Urothelium cell line (cell line): Measurements from ENCODE around the gene VHLL.
"Not testable (repeated sequence)": the region's sequence is repeated elsewhere in the genome, so short reads cannot be mapped to it uniquely, and the experiment has no call there.

Source experiments
- DNase-seq: peaks from one replicate; pipeline ENCODE4 v3.0.0; 2011; ENCODE audit warnings: low spot score, mixed read lengths
- FAIRE-seq: peaks from 2 replicates; lab custom pipeline; 2011; peaks lifted over from hg19 to GRCh38; lab: Jason Lieb, UNC

The VHLL gene

GRCh38 chr1:156298852-156299357 lies at the start of gene VHLL:
TSS of gene VHLL (minus strand) at chr1:156299307. CDS start at chr1:156299189, 118 bp downstream.
- no peak for FAIRE-seq

DNA sequence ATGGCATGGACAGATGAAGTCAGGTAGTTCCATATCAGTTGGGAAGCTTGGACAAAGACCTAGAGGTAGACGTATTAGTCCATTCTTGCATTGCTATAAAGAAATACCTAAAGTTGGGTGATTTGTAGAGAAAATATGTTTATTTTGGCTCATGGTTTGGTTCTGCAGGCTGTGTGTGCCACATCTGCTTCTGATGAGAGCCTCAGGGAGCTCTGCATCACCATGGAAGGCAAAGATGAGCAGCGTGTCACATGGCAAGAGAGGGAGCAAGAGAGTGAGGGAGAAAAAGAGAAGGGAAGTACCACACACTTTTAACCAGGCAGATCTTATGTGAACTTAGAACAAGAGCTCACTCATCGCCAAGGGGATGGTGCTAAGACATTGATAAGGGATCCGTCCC lies 48.2 kb upstream of the VHLL start:
- DNase-seq (no peak), FAIRE-seq (no peak)

More at GRCh38 chr1:156298852-156299357, at the start of gene VHLL:
- DNase-seq: no peak

DNA sequence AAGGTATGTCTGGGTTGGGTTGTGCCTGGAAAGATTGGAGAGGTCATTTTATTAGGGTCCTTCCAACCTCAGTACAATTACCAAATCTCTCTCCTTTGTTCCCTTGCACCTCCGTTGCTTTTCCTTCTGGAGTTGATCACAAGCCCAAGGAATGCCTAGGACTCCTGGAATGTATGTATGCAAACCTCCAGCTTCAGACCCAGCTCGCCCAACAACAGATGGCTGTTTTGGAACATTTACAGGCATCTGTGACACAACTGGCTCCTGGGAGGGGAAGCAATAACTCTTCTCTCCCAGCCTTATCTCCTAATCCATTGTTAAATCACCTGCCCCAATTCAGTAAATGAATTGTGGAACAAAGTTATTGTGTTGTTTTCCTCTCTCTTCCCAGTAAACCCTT lies 47.5 kb upstream of the VHLL start:
- FAIRE-seq (no peak), DNase-seq (no peak)

DNA sequence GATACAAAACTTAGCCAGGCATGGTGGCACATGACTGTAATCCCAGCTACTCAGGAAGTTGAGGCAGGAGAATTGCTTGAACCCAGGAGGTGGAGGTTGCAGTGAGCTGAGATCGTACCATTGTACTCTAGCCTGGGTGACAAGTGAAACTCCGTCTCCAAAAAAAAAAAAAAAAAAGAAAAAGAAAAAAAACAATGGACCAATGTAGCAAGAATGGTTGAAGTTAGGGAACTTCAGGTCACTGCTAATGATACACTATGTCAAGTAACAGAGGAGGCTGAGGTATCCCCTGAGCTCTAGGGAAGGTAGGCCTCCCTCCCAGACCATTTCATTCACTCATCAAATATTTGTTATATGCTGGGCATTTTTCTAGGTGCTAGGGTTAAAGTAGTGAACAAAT lies 46.9 kb upstream of the VHLL start:
- not testable (repeated sequence) for FAIRE-seq, DNase-seq

DNA sequence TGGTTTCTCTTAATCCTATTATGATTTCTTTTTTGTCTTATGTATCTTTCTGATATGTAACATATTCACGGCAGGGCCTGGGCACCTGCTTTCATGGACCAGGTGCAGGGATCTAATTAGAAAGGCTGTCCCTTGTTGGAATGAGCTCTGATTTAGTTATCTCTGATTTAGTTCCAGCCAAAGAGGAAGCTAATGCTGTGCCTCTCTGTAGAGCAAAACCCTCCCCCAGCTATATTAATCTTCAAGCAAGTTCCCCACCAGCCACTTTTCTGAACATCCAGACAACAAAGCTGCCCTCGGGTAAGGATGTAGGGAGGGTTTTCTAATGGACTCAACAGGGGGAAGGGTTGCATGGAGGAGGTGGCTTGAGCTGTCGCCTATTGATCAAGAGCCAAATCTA lies 45.3 kb upstream of the VHLL start:
- FAIRE-seq (no peak), DNase-seq (no peak)

- no peak for FAIRE-seq
- no peak for DNase-seq
These were observed 43.3 kb upstream of the VHLL start for GRCh38 chr1:156342166-156342955.

DNA sequence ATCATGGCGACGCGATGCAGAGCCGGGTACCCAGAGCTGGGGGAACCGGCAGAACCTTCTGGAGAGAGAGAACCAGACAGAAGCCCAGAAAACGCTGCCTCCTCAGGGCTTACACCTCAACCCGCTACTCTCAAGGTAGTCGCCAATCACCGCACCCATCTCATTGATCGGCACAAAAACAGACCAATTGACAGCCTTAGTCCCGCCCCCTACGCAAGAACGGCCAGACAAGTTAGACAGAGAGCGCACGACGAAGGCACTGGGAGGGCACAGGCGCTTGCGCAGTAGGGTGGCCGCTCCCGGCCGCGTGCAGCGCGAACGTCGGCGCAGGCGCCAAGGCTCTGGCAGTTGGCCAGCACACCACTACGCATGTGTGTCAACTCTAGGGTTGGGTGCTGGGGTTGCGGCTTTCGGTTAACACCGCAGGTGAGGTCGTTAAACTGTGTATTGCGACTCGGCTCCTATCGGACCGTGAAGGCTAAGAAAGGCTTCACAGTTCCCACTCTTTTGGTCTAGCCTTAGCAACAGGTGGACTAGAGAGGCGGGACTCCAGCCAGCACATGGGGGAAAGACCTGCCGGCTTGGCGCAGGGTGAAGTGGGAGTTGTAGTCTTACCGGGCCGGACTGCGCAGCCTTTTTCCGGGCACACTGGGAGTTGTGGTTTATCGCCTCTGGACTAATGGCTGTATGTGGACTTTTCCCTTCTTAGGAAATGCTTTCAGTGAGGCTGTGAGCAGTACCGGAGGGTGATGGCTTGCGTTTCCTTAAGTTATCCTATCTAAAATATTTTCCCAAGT lies 39.3 kb upstream of the VHLL start, which contains the start of the genes CCT3 and TSACC:
CCT3 (minus strand) TSS at position 113 of the 797 bp plus-strand sequence; CDS start at position 5, 108 bp downstream.
TSACC (plus strand) TSS at position 347 of the 797 bp plus-strand sequence. CDS start 1,232 bp downstream, outside the sequence.
- FAIRE-seq: no peak
- DNase-seq: peak; percentile 99

GRCh38 chr1:156337888-156338179 lies 38.7 kb upstream of the VHLL start:
- no peak for FAIRE-seq
- no peak for DNase-seq

GRCh38 chr1:156337052-156337887 lies 38.2 kb upstream of the VHLL start:
- DNase-seq (no peak), FAIRE-seq (no peak)

DNA sequence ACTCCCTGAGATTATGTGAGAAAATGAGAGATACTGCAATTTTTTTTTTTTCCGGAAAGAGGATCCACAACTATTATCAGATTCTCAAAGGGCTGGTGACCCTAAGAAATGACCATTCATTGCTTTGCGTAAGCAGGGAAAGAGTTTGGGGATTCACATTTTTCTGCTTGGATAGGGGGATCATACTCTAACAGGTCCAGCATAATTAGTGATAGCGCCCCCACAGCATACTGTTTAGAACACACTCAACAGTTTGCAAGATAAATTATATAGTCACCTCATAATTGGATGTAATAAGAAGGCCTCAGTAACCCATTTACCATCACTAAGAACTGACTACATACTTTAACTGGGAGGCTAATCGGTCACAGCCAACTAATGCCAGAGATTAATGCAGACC lies 37.1 kb upstream of the VHLL start:
- no peak for DNase-seq
- FAIRE-seq: no peak

GRCh38 chr1:156323179-156323578 lies 24.1 kb upstream of the VHLL start:
- not testable (repeated sequence) for DNase-seq, FAIRE-seq

DNA sequence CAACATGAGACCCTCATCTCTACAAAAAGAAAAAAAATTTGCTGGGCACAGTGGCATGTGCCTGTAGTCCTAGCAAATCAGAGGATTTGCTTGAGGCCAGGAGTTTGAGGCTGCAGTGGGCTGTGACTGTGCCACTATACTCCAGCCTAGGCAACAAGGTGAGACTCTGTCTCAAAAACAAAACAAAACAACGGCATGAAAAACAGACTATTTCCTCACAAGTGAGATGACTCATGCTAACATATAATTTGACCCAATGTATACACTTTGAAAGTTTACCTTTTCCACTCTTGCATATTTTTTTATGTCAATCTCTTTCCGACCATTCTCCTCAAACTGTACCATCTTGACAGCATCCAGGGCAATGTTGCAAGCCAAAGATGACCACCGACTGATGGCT lies 21.5 kb upstream of the VHLL start:
- FAIRE-seq (no peak), DNase-seq (no peak)

DNA sequence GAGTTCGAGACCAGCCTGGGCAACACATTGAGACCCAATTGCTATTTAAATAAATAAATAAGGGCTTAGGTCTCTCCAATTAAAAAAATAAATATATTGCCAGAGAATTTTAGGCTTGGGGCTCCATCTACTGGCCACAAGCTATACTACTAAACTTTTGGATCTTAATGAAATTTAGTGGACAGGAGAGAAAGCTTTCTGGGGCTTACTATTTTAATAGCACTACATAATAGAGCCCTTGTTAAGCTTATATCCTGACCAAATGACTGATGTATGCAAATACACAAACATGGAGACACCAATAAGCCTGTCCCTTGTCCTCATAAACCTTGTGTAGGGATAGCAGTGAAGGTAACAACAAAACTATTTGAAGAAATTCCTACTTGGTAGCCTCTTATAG lies 20.6 kb upstream of the VHLL start:
- FAIRE-seq (no peak), DNase-seq (no peak)

DNA sequence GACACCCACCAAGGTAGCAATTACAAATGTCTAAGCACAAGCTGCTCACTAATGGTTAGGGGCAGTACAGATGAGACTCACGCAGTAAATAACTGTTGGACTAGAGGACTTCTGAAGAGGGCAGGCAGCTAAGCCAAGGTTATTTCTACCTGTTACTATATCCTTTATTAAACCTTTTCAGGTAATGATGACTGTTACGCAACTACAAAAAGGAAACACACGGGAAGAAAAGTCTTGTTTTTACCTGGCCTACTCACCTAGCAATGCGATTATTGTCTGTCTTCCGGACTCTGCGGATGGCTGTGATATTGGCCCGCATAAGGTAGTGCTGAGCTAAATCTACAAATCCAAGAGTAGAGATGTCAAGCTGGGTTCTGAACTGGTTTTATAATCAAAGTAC lies 17.8 kb upstream of the VHLL start:
- no peak for DNase-seq
- FAIRE-seq: no peak

DNA sequence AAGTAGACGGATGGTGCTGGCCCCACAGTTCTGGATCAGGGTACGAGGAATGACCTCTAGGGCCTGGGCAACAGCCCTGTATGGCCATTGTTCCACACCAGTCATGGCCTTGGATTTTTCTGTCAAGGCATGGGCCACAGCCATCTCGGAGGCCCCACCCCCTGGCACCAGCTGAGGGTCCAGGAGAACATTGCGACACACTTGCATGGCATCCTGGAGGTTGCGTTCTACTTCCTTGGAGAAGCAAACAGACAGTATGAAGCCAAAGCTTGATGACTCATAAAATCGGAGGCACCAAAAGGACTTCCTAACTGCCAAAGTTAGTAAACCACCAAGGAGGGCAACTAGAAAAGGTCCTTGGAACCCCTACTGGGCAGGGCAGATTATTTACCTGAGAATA lies 11.9 kb upstream of the VHLL start:
- FAIRE-seq (no peak), DNase-seq (no peak)

DNA sequence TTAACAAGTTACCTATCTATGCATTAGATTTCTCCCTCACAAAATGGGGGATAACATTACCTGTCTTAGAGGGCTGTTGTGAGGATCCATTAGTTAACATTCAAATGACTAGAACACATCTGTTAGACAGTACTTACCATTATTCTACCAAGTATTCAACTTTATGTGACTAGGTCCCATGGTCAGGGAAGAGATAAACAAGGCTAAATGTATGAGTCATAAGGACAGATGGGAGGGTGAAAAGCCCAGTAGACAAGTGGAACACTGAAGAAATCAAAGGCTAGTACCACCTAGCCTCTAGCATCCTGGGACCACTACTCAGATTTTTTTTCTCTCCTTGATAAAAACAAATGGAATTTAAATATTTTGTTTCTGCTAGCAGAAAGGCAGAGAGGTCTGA lies 9.0 kb upstream of the VHLL start:
- FAIRE-seq (no peak), DNase-seq (no peak)

DNA sequence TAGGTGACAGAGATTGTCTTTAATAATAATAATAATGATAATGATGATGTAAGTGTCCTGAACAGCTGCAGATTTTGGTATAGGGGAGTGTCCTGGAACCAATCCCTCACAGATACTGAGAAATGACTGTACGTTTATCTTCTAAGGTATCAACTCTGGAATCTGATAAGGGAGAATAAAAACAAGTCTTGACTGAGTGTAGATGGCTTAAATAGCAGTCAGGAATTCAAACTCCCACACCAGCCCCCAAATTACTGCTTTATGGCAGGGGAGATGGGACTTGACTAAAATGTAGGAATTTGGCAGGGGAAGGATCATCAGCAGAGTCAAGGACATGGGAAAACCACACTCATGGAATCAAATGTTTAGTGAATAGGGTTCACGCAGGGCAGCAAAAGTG lies 6.1 kb upstream of the VHLL start:
- DNase-seq (no peak), FAIRE-seq (no peak)

DNA sequence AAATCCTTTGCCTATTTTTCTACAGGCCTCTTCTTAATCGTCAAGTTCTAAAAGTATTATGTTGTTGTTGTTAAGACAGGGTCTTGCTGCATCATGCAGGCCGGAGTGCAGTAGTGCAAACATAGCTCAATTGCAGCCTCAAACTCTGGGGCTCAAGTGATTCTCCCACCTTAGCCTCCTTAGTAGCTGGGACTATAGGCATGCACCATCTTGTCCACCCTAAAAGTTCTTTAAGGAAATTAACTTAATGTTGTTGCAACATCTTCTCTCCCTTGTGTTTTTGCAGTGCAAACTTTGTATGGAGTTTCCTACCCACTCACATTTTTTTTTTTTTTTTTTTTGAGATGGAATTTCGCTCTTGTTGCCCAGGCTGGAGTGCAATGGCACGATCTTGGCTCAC lies 4.1 kb upstream of the VHLL start:
- FAIRE-seq (no peak), DNase-seq (no peak)

DNA sequence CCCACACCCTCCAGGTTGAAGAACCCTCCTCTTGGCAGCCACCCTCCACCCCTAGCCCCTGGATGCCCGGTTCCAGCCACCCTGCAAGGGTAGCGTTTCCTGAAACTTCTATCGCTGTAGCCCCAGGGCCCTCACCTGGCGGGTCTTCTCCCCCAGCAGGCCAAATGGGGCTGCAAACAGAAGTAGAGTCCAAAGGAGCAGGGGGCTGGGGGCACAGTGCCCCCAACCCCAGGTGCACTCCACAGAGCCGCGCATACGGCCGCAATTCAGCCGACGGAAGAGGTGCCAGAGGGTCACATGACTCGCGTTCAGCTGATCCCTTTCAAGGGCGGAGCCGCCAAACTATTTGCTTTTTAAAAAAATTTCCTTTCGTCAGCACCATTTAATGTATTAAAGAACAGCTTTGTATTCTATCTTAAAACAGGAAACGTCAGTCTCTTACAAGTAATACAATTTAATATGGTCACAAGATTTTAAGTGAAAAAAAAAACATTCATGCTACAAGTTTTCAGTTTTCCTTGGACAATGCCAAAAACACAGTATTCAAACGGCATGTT lies 3.6 kb downstream of the VHLL start, which contains the start of gene GLMP:
GLMP (minus strand) TSS at position 289 of the 557 bp plus-strand sequence; CDS start at position 255, 34 bp downstream.
- no peak for FAIRE-seq
- DNase-seq: peak; percentile 32

DNA sequence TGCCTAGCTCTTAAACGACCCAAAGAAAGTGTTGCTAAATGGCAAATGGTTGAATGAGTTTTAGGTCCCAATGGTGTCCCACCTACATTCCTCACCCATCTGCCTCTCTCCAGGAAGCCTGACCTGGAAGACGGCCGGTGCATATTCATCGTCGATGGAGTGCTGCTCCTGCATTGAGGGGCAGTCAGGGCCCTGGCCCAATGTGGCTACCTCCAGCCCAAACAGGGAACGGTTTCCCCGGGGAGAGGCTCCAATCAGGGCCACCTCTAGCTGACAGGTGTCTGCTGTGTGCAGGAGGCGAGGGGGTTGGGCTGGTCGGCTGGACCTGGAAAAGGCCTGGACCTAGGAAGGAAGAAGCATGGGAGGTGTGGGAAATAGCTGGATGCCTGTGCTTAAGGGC lies 5.2 kb downstream of the VHLL start:
- FAIRE-seq (no peak), DNase-seq (no peak)

DNA sequence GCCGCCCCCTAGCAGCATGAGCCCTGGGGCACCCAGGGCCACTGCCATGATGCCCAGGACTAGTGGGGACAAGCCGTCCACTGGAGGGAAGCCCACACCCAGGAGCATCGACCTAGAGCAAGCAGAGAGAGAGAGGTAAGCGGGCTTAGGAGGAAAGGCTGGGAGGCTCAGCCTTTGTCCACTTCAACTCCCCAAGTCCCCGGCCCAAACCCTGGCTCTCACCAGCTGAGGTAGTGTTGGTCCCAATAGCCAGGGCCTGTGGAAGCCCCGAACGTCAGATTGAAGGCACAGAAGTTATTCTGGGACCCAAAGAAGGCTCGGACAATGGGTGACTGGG lies 6.0 kb downstream of the VHLL start:
- FAIRE-seq (no peak), DNase-seq (no peak)
